HG03175 (cell line): Measurements from ENCODE around the gene RALGAPB.
"Not testable (repeated sequence)": the region's sequence is repeated elsewhere in the genome, so short reads cannot be mapped to it uniquely, and the experiment has no call there.

Experiments used
- ATAC-seq: cut with Tn5 transposase; IDR thresholded peaks from one replicate; pipeline ENCODE4 v1.9.1; 2021; ENCODE audit warnings: mild to moderate bottlenecking, moderate library complexity; ENCODE audit not compliant: unreplicated experiment

The RALGAPB gene

GRCh38 chr20:38472513-38473366 lies at the start of gene RALGAPB:
Gene RALGAPB, plus strand, starts transcription at chr20:38472843. Its CDS starts 15,590 bp downstream, at chr20:38488433.
- peak; percentile 88 for ATAC-seq

- ATAC-seq: no peak
Observed at GRCh38 chr20:38423541-38423940, 49.1 kb upstream of the RALGAPB start.

- ATAC-seq: no peak
Observed at GRCh38 chr20:38424401-38424800, 48.2 kb upstream of the RALGAPB start.

GRCh38 chr20:38426006-38426897 lies 46.4 kb upstream of the RALGAPB start:
- ATAC-seq: no peak

GRCh38 chr20:38427655-38428023 lies 45.0 kb upstream of the RALGAPB start:
- ATAC-seq: no peak

GRCh38 chr20:38428800-38429199 lies 43.8 kb upstream of the RALGAPB start:
- no peak for ATAC-seq

- ATAC-seq: no peak
Observed at GRCh38 chr20:38429301-38429700, 43.3 kb upstream of the RALGAPB start.

- ATAC-seq: no peak
Observed at GRCh38 chr20:38430679-38431325, 41.8 kb upstream of the RALGAPB start.

GRCh38 chr20:38432292-38432691 lies 40.4 kb upstream of the RALGAPB start:
- ATAC-seq: no peak

- ATAC-seq: not testable (repeated sequence)
Observed at GRCh38 chr20:38432870-38433269, 39.8 kb upstream of the RALGAPB start.

GRCh38 chr20:38433304-38433972 lies 39.2 kb upstream of the RALGAPB start:
- no peak for ATAC-seq

GRCh38 chr20:38434301-38434741 lies 38.3 kb upstream of the RALGAPB start:
- ATAC-seq: peak; percentile 25

GRCh38 chr20:38434770-38435554 lies 37.7 kb upstream of the RALGAPB start, which contains the start of gene SNHG17:
Gene SNHG17, minus strand, starts transcription at chr20:38435328.
- peak; percentile 66 for ATAC-seq

GRCh38 chr20:38435555-38435939 lies 37.1 kb upstream of the RALGAPB start:
- ATAC-seq: no peak

- ATAC-seq: no peak
Observed at GRCh38 chr20:38437796-38438195, 34.8 kb upstream of the RALGAPB start.

- ATAC-seq: not testable (repeated sequence)
Observed at GRCh38 chr20:38441110-38441509, 31.5 kb upstream of the RALGAPB start.

GRCh38 chr20:38441916-38442315 lies 30.7 kb upstream of the RALGAPB start:
- no peak for ATAC-seq

GRCh38 chr20:38445381-38445796 lies 27.3 kb upstream of the RALGAPB start:
- no peak for ATAC-seq

- no peak for ATAC-seq
Observed at GRCh38 chr20:38445901-38446425, 26.7 kb upstream of the RALGAPB start.
